Activated CD8-positive, alpha-beta T cell treated with anti-CD3 and anti-CD28 coated beads for 36 hours (primary cell): ENCODE data around the gene POLG. TPM values are rescaled to one million over a fixed set of nuclear protein-coding genes. Genes with fewer than 3 reads are reported as not detected.

Experiments used
- ATAC-seq: fragments of 200-7000 bp; cut with Tn5 transposase; one replicate; pipeline ENCODE4 v1.10.0; 2021; ENCODE audit warnings: mild to moderate bottlenecking, moderate library complexity
- CTCF ChIA-PET: fragments of 350-600 bp; sonication (Branson Sonifier 250); formaldehyde crosslinking; loops from one replicate; lab custom pipeline; 2021; ENCODE audit warnings: antibody characterized with exemption; lab: Charles Lee
- POLR2A ChIA-PET: fragments of 350-600 bp; sonication (Branson Sonifier 250); formaldehyde crosslinking; loops from one replicate; lab custom pipeline; 2021; ENCODE audit warnings: antibody characterized with exemption; lab: Charles Lee
- DNase-seq: peaks from one replicate; pipeline ENCODE4 v3.0.0-alpha.2; 2020
- H3K27ac Mint-ChIP-seq: one replicate; pipeline ENCODE4 v1.8.0; 2021; ENCODE audit warnings: mild to moderate bottlenecking, mixed read lengths
- H3K27me3 Mint-ChIP-seq: one replicate; pipeline ENCODE4 v1.8.0; 2021; ENCODE audit warnings: mixed read lengths
- H3K36me3 Mint-ChIP-seq: one replicate; pipeline ENCODE4 v1.8.0; 2021; ENCODE audit warnings: low read depth, mixed read lengths
- H3K4me1 Mint-ChIP-seq: one replicate; pipeline ENCODE4 v1.8.0; 2021; ENCODE audit warnings: low read depth, mixed read lengths
- H3K4me3 Mint-ChIP-seq: one replicate; pipeline ENCODE4 v1.8.0; 2021; ENCODE audit warnings: mild to moderate bottlenecking, moderate library complexity, mixed read lengths
- H3K9me3 Mint-ChIP-seq: one replicate; pipeline ENCODE4 v1.8.0; 2021; ENCODE audit warnings: mixed read lengths
- intact Hi-C: fragments of 100-400 bp; cut with micrococcal nuclease; formaldehyde crosslinking; loops from one replicate; pipeline ENCODE4 v1.10.0; 2022
- total RNA-seq, 2 experiments: library from RNA; stranded (reverse); gene quantifications; one replicate each; pipeline ENCODE4 v1.2.3, GENCODE V29; 2021
- TF ChIP-seq, protein P1 (sequence below): fragments of 200-600 bp; IDR thresholded peaks from one replicate; pipeline ENCODE4 v1.8.0; 2022; ENCODE audit warnings: antibody characterized with exemption, mild to moderate bottlenecking

POLG gene
- total RNA-seq, 2 experiments from 2014 or later, result 101 to 106 TPM

- ATAC-seq, result no peak
Measured at GRCh38 chr15:89363770-89364169, 29.1 kb upstream of the POLG start.

GRCh38 chr15:89363133-89363532 lies 28.5 kb upstream of the POLG start:
- Mint-ChIP-seq H3K27ac (no peak overlapping the region), H3K4me1 (peaks cover 9% of the 10 kb centered on the region), H3K4me3 (no peak overlapping the region), H3K36me3 (no peaks in the 10 kb centered on the region), H3K9me3 (no peaks in the 10 kb centered on the region), H3K27me3 (peaks cover 81% of the 10 kb centered on the region)
- intact Hi-C loops, result no loop called here
- no peak for DNase-seq
- TF ChIP-seq, protein P1, sequence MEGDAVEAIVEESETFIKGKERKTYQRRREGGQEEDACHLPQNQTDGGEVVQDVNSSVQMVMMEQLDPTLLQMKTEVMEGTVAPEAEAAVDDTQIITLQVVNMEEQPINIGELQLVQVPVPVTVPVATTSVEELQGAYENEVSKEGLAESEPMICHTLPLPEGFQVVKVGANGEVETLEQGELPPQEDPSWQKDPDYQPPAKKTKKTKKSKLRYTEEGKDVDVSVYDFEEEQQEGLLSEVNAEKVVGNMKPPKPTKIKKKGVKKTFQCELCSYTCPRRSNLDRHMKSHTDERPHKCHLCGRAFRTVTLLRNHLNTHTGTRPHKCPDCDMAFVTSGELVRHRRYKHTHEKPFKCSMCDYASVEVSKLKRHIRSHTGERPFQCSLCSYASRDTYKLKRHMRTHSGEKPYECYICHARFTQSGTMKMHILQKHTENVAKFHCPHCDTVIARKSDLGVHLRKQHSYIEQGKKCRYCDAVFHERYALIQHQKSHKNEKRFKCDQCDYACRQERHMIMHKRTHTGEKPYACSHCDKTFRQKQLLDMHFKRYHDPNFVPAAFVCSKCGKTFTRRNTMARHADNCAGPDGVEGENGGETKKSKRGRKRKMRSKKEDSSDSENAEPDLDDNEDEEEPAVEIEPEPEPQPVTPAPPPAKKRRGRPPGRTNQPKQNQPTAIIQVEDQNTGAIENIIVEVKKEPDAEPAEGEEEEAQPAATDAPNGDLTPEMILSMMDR, result no peak
- POLR2A ChIA-PET, result no interaction called here
- CTCF ChIA-PET, result interaction anchor here (9.0 to 9.5 kb wide), 2 partner anchors 18 to 54 kb away, joined by 149 to 165 read pairs; no protein-coding TSS in a partner anchor
- no peak for ATAC-seq

More at GRCh38 chr15:89363770-89364169, 29.1 kb upstream of the POLG start:
- H3K4me3 Mint-ChIP-seq, result no peak overlapping the region
- peaks cover 9% of the 10 kb centered on the region for H3K4me1 Mint-ChIP-seq
- POLR2A ChIA-PET, result no interaction called here
- no peaks in the 10 kb centered on the region for H3K9me3 Mint-ChIP-seq
- TF ChIP-seq, protein P1, result no peak
- CTCF ChIA-PET, result interaction anchor here (1.0 to 9.5 kb wide), 2 partner anchors 54 to 66 kb away, joined by 3 to 149 read pairs; no protein-coding TSS in a partner anchor
- no peak for DNase-seq
- no peaks in the 10 kb centered on the region for H3K36me3 Mint-ChIP-seq
- H3K27me3 Mint-ChIP-seq, result peaks cover 81% of the 10 kb centered on the region
- no peak overlapping the region for H3K27ac Mint-ChIP-seq
- intact Hi-C loops, result no loop called here

- ATAC-seq (no peak), DNase-seq (no peak)
- Mint-ChIP-seq H3K27me3 (peaks cover 86% of the 10 kb centered on the region), H3K4me1 (peaks cover 8% of the 10 kb centered on the region), H3K27ac (no peak overlapping the region), H3K4me3 (no peak overlapping the region), H3K9me3 (no peaks in the 10 kb centered on the region), H3K36me3 (no peaks in the 10 kb centered on the region)
- TF ChIP-seq, protein P1, result no peak
- ChIA-PET CTCF (interaction anchor here (0.8 to 9.5 kb wide), 3 partner anchors 19 to 81 kb away, joined by 3 to 165 read pairs (median 149); no protein-coding TSS in a partner anchor), POLR2A (no interaction called here)
- intact Hi-C loops, result no loop called here
Measured at GRCh38 chr15:89362203-89363101, 27.8 kb upstream of the POLG start.

DNA sequence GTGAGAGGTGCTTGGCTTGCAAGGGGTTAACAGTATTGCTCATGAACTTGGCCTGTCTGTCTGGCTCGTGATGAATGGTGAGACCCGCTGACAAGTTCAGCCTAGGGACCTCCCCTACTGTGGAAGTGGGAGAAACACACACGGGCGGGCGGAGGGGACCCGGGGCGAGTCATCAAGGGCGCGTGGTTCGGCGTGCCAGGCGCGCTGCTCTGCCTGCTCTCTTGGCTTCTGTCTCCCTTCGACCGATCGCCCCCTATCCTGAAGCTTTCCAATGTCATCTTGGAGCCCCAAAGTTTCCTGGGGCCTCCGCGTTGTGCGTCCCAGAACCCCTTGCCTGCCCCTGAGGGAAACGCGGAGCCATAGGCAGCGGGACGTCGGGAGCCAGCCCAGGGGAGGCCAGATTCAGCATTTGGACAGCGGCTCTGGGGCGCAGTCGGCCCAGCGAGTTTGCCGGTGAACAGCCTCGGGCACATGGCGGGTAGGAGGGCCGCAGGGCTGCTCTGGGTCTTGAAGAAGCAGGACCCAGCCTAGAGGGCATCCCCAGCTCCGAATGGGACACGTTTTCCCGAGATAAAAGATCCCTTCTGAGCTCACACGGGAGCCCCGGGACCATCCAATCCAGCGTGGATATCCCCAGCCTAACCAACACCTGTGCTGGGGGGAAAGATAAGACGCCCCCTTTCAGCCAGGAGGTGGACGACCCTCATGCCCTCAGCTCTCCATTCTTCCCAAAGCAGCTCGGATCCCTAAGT lies 27.0 kb upstream of the POLG start:
- no peaks in the 10 kb centered on the region for H3K36me3 Mint-ChIP-seq
- H3K4me1 Mint-ChIP-seq, result peaks cover 3% of the 10 kb centered on the region
- no peak overlapping the region for H3K4me3 Mint-ChIP-seq
- peak; percentile 43 for ATAC-seq
- no peak overlapping the region for H3K27ac Mint-ChIP-seq
- intact Hi-C loops, result no loop called here
- TF ChIP-seq, protein P1, result no peak
- no peaks in the 10 kb centered on the region for H3K9me3 Mint-ChIP-seq
- peak; percentile 65 for DNase-seq
- CTCF ChIA-PET, result interaction anchor here (0.8 to 9.5 kb wide), 7 partner anchors 15 to 155 kb away, joined by 3 to 165 read pairs (median 43); no protein-coding TSS in a partner anchor
- H3K27me3 Mint-ChIP-seq, result peaks cover 84% of the 10 kb centered on the region
- POLR2A ChIA-PET, result no interaction called here
